Neural progenitor cell (in vitro differentiated cells): ENCODE measurements around the gene NMUR1.

ENCODE experiments used
- EZH2 ChIP-seq: fragments of 200-600 bp; sonication (generic); IDR thresholded peaks from 2 replicates; pipeline ENCODE4 v1.6.1; 2017; ENCODE audit warnings: antibody characterized with exemption, mild to moderate bottlenecking, moderate library complexity
- EZH2phosphoT487 ChIP-seq: fragments of 200-600 bp; sonication (generic); IDR thresholded peaks from 2 replicates; pipeline ENCODE4 v1.6.1; 2017; ENCODE audit warnings: antibody characterized with exemption
- TF ChIP-seq, protein P1 (sequence below): fragments of 200-600 bp; sonication (generic); IDR thresholded peaks from 2 replicates; pipeline ENCODE4 v1.5.1; 2017; ENCODE audit warnings: antibody characterized with exemption, mild to moderate bottlenecking

DNA sequence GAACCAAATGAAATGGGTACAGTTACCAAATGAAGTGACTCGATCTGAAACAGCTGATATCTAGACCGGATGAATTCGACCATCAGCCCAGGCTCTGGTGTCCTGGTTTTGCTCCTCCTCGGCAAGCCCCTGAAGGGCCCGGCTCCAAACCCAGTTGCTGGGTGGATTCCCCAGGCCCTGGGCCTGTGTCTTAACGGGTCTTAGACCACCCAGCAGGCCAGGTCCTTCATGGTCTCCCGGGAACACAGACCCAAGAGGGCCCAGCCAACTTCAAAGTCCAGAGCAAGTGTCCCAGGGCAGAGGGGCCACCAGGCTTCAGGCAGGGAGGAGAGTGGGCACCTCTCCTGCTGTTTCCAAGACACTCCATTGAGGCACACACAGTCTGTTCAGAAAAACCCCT lies 26.7 kb upstream of the NMUR1 start:
- TF ChIP-seq, protein P1, sequence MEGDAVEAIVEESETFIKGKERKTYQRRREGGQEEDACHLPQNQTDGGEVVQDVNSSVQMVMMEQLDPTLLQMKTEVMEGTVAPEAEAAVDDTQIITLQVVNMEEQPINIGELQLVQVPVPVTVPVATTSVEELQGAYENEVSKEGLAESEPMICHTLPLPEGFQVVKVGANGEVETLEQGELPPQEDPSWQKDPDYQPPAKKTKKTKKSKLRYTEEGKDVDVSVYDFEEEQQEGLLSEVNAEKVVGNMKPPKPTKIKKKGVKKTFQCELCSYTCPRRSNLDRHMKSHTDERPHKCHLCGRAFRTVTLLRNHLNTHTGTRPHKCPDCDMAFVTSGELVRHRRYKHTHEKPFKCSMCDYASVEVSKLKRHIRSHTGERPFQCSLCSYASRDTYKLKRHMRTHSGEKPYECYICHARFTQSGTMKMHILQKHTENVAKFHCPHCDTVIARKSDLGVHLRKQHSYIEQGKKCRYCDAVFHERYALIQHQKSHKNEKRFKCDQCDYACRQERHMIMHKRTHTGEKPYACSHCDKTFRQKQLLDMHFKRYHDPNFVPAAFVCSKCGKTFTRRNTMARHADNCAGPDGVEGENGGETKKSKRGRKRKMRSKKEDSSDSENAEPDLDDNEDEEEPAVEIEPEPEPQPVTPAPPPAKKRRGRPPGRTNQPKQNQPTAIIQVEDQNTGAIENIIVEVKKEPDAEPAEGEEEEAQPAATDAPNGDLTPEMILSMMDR = no peak
- TF ChIP-seq EZH2phosphoT487 (no peak), EZH2 (no peak)
